SK-N-SH (cell line): ENCODE measurements around the gene BCO1. TPM values are rescaled to one million over a fixed set of nuclear protein-coding genes. Genes with fewer than 3 reads are reported as not detected.

ENCODE experiments used
- CTCF ChIA-PET: fragments of 300-600, 350-600 bp; formaldehyde crosslinking; extraction: SDS; loops from one replicate; lab custom pipeline; 2021; lab: Yijun Ruan, JAX
- POLR2A ChIA-PET: fragments of 350-600 bp; sonication (Branson Sonifier 250); formaldehyde crosslinking; extraction: SDS; loops from one replicate; lab custom pipeline; 2020; ENCODE audit warnings: antibody characterized with exemption, inconsistent platforms; lab: Yijun Ruan, JAX
- DNase-seq: peaks from one replicate; pipeline ENCODE4 v3.0.0; 2012
- H2AFZ ChIP-seq: fragments of 200-600 bp; sonication (generic); 2 replicates; pipeline ENCODE4 v1.8.1; 2016; ENCODE audit warnings: antibody characterized with exemption, mild to moderate bottlenecking, low read depth
- H3F3A ChIP-seq: fragments of 200-600 bp; sonication (generic); replicated peaks from 2 replicates; pipeline ENCODE3; 2016; ENCODE audit warnings: antibody characterized with exemption, mild to moderate bottlenecking; ENCODE audit not compliant: insufficient read depth
- H3K27ac ChIP-seq, 2 experiments: fragments of 200-500 bp in 1 of 2; fragments of 200-600 bp in 1 of 2; sonication (Bioruptor generic) in 1 of 2; sonication (generic), shearing (Covaris generic) in 1 of 2; 2 replicates each; pipeline versions ENCODE4 v1.5.1 to v1.6.1; 2014 to 2016; ENCODE audit warnings: low read depth in 2 of 2, inconsistent platforms in 1 of 2, low read length in 1 of 2, mild to moderate bottlenecking in 1 of 2, mixed read lengths in 1 of 2
- H3K27me3 ChIP-seq: fragments of 200-600 bp; sonication (generic), shearing (Covaris generic); 2 replicates; pipeline ENCODE4 v1.6.1; 2016; ENCODE audit warnings: mixed run types; ENCODE audit not compliant: insufficient read depth
- H3K36me3 ChIP-seq, 2 experiments: fragments of 200-500 bp in 1 of 2; fragments of 200-600 bp in 1 of 2; sonication (Bioruptor generic) in 1 of 2; sonication (generic) in 1 of 2; replicated peaks in 1 of 2; 2 replicates each; pipeline versions ENCODE3 to v1.5.1; 2014 to 2016; ENCODE audit warnings: low read length in 1 of 2, mild to moderate bottlenecking in 1 of 2; ENCODE audit not compliant: insufficient read depth in 2 of 2, control insufficient read depth in 1 of 2
- H3K4me1 ChIP-seq, 2 experiments: fragments of 200-500 bp in 1 of 2; fragments of 200-600 bp in 1 of 2; sonication (Bioruptor generic) in 1 of 2; sonication (generic), shearing (Covaris generic) in 1 of 2; 2 replicates each; pipeline versions ENCODE4 v1.5.1 to v1.6.1; 2014 to 2016; ENCODE audit warnings: low read depth in 1 of 2, low read length in 1 of 2, mixed run types in 1 of 2; ENCODE audit not compliant: insufficient read depth in 2 of 2, control insufficient read depth in 1 of 2
- H3K4me2 ChIP-seq: fragments of 200-600 bp; sonication (generic), shearing (Covaris generic); 2 replicates; pipeline ENCODE4 v1.6.1; 2017; ENCODE audit warnings: mixed run types
- H3K4me3 ChIP-seq, 2 experiments: fragments of 200-500 bp in 1 of 2; fragments of 200-600 bp in 1 of 2; sonication (Bioruptor generic) in 1 of 2; sonication (generic), shearing (Covaris generic) in 1 of 2; 2 replicates each; pipeline versions ENCODE4 v1.5.1 to v1.8.1; 2014 to 2016; ENCODE audit warnings: low read depth in 2 of 2, inconsistent platforms in 1 of 2, low read length in 1 of 2, mild to moderate bottlenecking in 1 of 2, mixed read lengths in 1 of 2, moderate library complexity in 1 of 2
- H3K79me2 ChIP-seq: fragments of 200-600 bp; sonication (generic); 2 replicates; pipeline ENCODE4 v1.8.1; 2017; ENCODE audit warnings: mild to moderate bottlenecking; ENCODE audit not compliant: insufficient read depth
- H3K9ac ChIP-seq: fragments of 200-600 bp; sonication (generic); 2 replicates; pipeline ENCODE4 v1.6.1; 2017; ENCODE audit warnings: mixed run types
- H3K9me2 ChIP-seq: fragments of 200-600 bp; sonication (generic); 2 replicates; pipeline ENCODE4 v1.6.1; 2017; ENCODE audit warnings: mixed run types
- H3K9me3 ChIP-seq: fragments of 200-600 bp; sonication (generic); 2 replicates; pipeline ENCODE4 v1.6.1; 2017; ENCODE audit warnings: mixed run types, mild to moderate bottlenecking, moderate library complexity
- H4K20me1 ChIP-seq: fragments of 200-600 bp; sonication (generic); 2 replicates; pipeline ENCODE4 v1.6.1; 2017; ENCODE audit warnings: mild to moderate bottlenecking, mixed run types; ENCODE audit not compliant: insufficient read depth
- CHD2 ChIP-seq: fragments of 150-350 bp; IDR thresholded peaks from 2 replicates; pipeline ENCODE4 v1.6.1; 2018; ENCODE audit warnings: low read length; ENCODE audit not compliant: partially characterized antibody
- EP300 ChIP-seq, 2 experiments: IDR thresholded peaks; 2 replicates each; pipeline versions ENCODE4 v1.4.0 to v1.6.1; 2012; ENCODE audit warnings: borderline replicate concordance in 1 of 2, low read depth in 1 of 2, low read length in 1 of 2
- FOXJ3 ChIP-seq: sonication (generic); formaldehyde crosslinking; IDR thresholded peaks from 2 replicates; pipeline ENCODE4 v1.5.1; 2020; ENCODE audit warnings: mild to moderate bottlenecking, missing genetic modification reagents
- FOXM1 ChIP-seq: IDR thresholded peaks from 2 replicates; pipeline ENCODE4 v1.4.0; 2012; ENCODE audit warnings: low read depth, mild to moderate bottlenecking
- GABPA ChIP-seq: IDR thresholded peaks from 2 replicates; pipeline ENCODE4 v1.4.0; 2012; ENCODE audit warnings: low read depth, mild to moderate bottlenecking
- GATA2 ChIP-seq: sonication (generic); formaldehyde crosslinking; IDR thresholded peaks from 2 replicates; pipeline ENCODE4 v1.5.0; 2020; ENCODE audit warnings: mild to moderate bottlenecking, missing genetic modification reagents
- JUND ChIP-seq: IDR thresholded peaks from 2 replicates; pipeline ENCODE4 v1.4.0; 2012
- MEF2A ChIP-seq: IDR thresholded peaks from 2 replicates; pipeline ENCODE4 v1.4.0; 2012; ENCODE audit warnings: low read depth, borderline replicate concordance
- MXI1 ChIP-seq: IDR thresholded peaks from 2 replicates; pipeline ENCODE4 v1.6.1; 2012; ENCODE audit warnings: mild to moderate bottlenecking, low read depth, low read length, improper control_type of control experiment
- NFIC ChIP-seq: IDR thresholded peaks from 2 replicates; pipeline ENCODE4 v1.4.0; 2012; ENCODE audit warnings: borderline replicate concordance
- NRF1 ChIP-seq: IDR thresholded peaks from 2 replicates; pipeline ENCODE4 v1.6.1; 2012; ENCODE audit warnings: low read depth, mild to moderate bottlenecking, low read length
- POLR2AphosphoS5 ChIP-seq: IDR thresholded peaks from 2 replicates; pipeline ENCODE4 v1.6.1; 2012; ENCODE audit warnings: low read depth, low read length
- RAD21 ChIP-seq: IDR thresholded peaks from 2 replicates; pipeline ENCODE4 v1.6.1; 2012; ENCODE audit warnings: mild to moderate bottlenecking, low read length
- RCOR1 ChIP-seq: fragments of 150-350 bp; IDR thresholded peaks from 2 replicates; pipeline ENCODE4 v1.6.1; 2017; ENCODE audit warnings: antibody characterized with exemption, low read length
- RXRA ChIP-seq: IDR thresholded peaks from 2 replicates; pipeline ENCODE4 v1.4.0; 2012; ENCODE audit warnings: low read depth, mild to moderate bottlenecking, borderline replicate concordance
- SIN3A ChIP-seq: IDR thresholded peaks from 2 replicates; pipeline ENCODE4 v1.6.1; 2012; ENCODE audit warnings: low read depth, mild to moderate bottlenecking, low read length, moderate library complexity, borderline replicate concordance
- TAF1 ChIP-seq: IDR thresholded peaks from 2 replicates; pipeline ENCODE4 v1.6.1; 2012; ENCODE audit warnings: low read depth, mild to moderate bottlenecking, low read length, moderate library complexity, borderline replicate concordance
- WGBS: methylation state at CpG from one replicate; pipeline ENCODE4 v1.1.6; 2017; ENCODE audit warnings: low lambda C conversion rate; 5-methylcytosine and 5-hydroxymethylcytosine counted together
- polyA plus RNA-seq, 3 experiments: library from polyadenylated mRNA; depleted of rRNA; stranded (reverse); fragments of >200 nt; gene quantifications; 2 replicates each; pipeline ENCODE4 v1.2.3, GENCODE V29; 2012
- TF ChIP-seq, protein P1 (sequence below): IDR thresholded peaks from 2 replicates; pipeline ENCODE4 v1.4.0; 2012; ENCODE audit warnings: low read depth
- TF ChIP-seq, protein P2 (sequence below): IDR thresholded peaks from 2 replicates; pipeline ENCODE4; 2012
- TF ChIP-seq, protein P3 (sequence below): IDR thresholded peaks from 2 replicates; pipeline ENCODE4 v1.4.0; 2012; ENCODE audit warnings: low read depth, borderline replicate concordance
- TF ChIP-seq, protein P4 (sequence below): fragments of 150-350 bp; IDR thresholded peaks from 2 replicates; pipeline ENCODE4 v1.6.1; 2017; ENCODE audit warnings: antibody characterized with exemption, low read length, low read depth, borderline replicate concordance
- TF ChIP-seq, protein P5 (sequence below): fragments of 150-350 bp; IDR thresholded peaks from 2 replicates; pipeline ENCODE4 v1.6.1; 2016; ENCODE audit warnings: mild to moderate bottlenecking, low read depth, low read length

The BCO1 gene
- polyA plus RNA-seq, 1 of the 3 experiments (the other 2 are of a cell fraction), result 0.02 TPM

DNA sequence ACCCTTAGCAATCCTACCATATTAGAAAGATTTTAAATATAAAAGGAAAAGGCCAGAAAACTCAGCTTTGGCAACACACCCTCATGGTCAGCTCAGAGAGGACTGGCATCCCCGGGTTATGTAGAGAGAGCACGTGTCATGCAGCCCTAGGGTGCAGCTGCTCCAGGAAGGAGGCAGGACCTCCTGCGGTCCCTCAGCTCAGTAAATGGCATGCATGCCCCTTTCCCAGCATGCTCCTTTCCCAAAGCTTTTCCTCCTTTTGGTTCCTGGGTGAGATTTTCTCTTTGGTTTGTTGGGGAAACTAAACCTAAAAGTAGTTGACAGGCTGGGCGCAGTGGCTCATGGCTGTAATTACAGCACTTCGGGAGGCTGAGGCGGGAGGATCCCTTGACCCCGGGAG is 80.2 kb downstream of the BCO1 start:
- POLR2A ChIA-PET, result no interaction called here
- H3K4me2 ChIP-seq, result peak overlapping the region; percentile 66
- H4K20me1 ChIP-seq, result no peaks in the 10 kb centered on the region; the same call in 1 of the 2 replicates
- H3K9me2 ChIP-seq, result no peaks in the 10 kb centered on the region
- H3K4me3 ChIP-seq, result no peak overlapping the region
- TF ChIP-seq, protein P1, sequence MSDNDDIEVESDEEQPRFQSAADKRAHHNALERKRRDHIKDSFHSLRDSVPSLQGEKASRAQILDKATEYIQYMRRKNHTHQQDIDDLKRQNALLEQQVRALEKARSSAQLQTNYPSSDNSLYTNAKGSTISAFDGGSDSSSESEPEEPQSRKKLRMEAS, result peak; percentile 36; the same call in 1 of the 2 replicates
- TF ChIP-seq EP300 (IDR thresholded peaks at IDR 0.05; ENCODE audit: borderline replicate concordance in 1 of 2, low read depth in 1 of 2, low read length in 1 of 2), result no peak
- TF ChIP-seq, all 33 proteins: peak for 1
- CTCF ChIA-PET, result interaction anchor here (0.8 to 1.4 kb wide), 3 partner anchors 11 to 112 kb away, joined by 3 to 5 read pairs (median 3); no protein-coding TSS in a partner anchor
- Histone ChIP-seq H3K9ac (no peak overlapping the region), H2AFZ (no peak overlapping the region), H3F3A (peaks cover 21% of the 10 kb centered on the region), H3K4me1 (peaks cover 4 to 22% of the 10 kb centered on the region in 2 experiments; a peak in 3 of 4 replicates), H3K27me3 (no peaks in the 10 kb centered on the region), H3K79me2 (peaks cover 84% of the 10 kb centered on the region), H3K36me3 (no peaks in the 10 kb centered on the region), H3K9me3 (no peaks in the 10 kb centered on the region), H3K27ac (peak overlapping the region in 1 of 2 experiments; percentile 73; a peak in 2 of 4 replicates)
- DNase-seq, result no peak
- WGBS, result 69% methylated on average over 7 of the region's 7 CpGs

DNA sequence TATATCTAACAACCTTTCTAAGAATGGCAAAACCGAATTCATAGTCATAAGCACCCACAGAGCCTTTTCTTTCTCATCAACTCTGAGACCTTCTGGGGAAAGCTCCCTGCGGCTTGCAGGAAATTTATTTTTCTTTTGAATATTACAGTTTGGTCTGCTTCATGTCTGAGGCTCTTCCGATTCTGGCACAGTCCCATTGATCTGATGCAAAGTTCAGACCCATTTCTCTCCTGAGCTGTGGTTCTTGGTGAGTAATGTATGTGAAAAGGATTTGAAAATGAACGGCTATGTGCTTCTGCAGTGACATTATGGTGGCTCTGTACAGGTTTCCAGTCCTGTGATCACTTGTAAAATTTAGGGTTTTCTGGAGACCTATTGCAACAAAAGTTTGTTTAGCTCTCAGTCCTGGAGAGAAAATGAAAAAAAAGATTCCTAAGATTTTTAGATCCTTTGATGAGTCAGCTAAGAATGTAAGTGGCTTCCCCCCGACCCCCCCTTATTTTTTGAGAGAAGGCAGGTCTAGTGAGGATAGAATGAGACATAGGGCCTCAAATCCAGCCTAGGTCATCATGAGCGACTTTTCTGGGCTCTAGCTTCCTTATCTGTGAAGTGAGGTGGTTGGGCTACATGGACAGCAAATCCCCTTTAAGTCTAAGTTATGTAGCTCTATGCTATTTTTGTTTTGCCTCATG is 80.9 kb downstream of the BCO1 start:
- Histone ChIP-seq H3K9me2 (no peaks in the 10 kb centered on the region), H3K27me3 (no peaks in the 10 kb centered on the region), H3F3A (peaks cover 21% of the 10 kb centered on the region), H3K4me3 (peak overlapping the region; percentile 10 to 38; a peak in 2 of 4 replicates), H3K9ac (peak overlapping the region; percentile 50; the same call in 1 of the 2 replicates), H3K9me3 (no peaks in the 10 kb centered on the region), H3K4me2 (peak overlapping the region; percentile 68), H3K79me2 (peaks cover 84% of the 10 kb centered on the region), H3K27ac (peak overlapping the region; percentile 16 to 73; a peak in 3 of 4 replicates), H4K20me1 (no peaks in the 10 kb centered on the region; the same call in 1 of the 2 replicates), H3K4me1 (peaks cover 2 to 22% of the 10 kb centered on the region in 2 experiments; a peak in 3 of 4 replicates), H2AFZ (peak overlapping the region; percentile 48; the same call in 1 of the 2 replicates), H3K36me3 (no peaks in the 10 kb centered on the region)
- no peak for DNase-seq
- ChIA-PET POLR2A (no interaction called here), CTCF (interaction anchor here (0.7 to 1.4 kb wide), 5 partner anchors 10 to 419 kb away, joined by 3 to 5 read pairs (median 3); no protein-coding TSS in a partner anchor)
- 33% methylated on average over 6 of the region's 6 CpGs for WGBS
- TF ChIP-seq EP300 (IDR thresholded peaks at IDR 0.05; ENCODE audit: borderline replicate concordance in 1 of 2, low read depth in 1 of 2, low read length in 1 of 2) (peak in 1 of 2 experiments; percentile 16; a peak in 1 of 4 replicates), POLR2AphosphoS5 (no peak), JUND (peak; percentile 56; the same call in 1 of the 2 replicates), GABPA (no peak), RCOR1 (no peak), FOXM1 (no peak), RAD21 (no peak), MEF2A (no peak), RXRA (peak; percentile 31; the same call in 1 of the 2 replicates), CHD2 (no peak), TAF1 (no peak), NFIC (no peak), FOXJ3 (CRISPR knock-in tag) (no peak), NRF1 (no peak), MXI1 (no peak), GATA2 (CRISPR knock-in tag) (no peak), SIN3A (no peak)
- TF ChIP-seq, protein P2, sequence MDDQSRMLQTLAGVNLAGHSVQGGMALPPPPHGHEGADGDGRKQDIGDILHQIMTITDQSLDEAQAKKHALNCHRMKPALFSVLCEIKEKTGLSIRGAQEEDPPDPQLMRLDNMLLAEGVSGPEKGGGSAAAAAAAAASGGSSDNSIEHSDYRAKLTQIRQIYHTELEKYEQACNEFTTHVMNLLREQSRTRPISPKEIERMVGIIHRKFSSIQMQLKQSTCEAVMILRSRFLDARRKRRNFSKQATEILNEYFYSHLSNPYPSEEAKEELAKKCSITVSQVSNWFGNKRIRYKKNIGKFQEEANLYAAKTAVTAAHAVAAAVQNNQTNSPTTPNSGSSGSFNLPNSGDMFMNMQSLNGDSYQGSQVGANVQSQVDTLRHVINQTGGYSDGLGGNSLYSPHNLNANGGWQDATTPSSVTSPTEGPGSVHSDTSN, result 0 out of 2 replicates have a peak, but pooled peaks have one; percentile 20
- TF ChIP-seq, protein P3, sequence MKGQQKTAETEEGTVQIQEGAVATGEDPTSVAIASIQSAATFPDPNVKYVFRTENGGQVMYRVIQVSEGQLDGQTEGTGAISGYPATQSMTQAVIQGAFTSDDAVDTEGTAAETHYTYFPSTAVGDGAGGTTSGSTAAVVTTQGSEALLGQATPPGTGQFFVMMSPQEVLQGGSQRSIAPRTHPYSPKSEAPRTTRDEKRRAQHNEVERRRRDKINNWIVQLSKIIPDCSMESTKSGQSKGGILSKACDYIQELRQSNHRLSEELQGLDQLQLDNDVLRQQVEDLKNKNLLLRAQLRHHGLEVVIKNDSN, result no peak
- TF ChIP-seq, protein P4, sequence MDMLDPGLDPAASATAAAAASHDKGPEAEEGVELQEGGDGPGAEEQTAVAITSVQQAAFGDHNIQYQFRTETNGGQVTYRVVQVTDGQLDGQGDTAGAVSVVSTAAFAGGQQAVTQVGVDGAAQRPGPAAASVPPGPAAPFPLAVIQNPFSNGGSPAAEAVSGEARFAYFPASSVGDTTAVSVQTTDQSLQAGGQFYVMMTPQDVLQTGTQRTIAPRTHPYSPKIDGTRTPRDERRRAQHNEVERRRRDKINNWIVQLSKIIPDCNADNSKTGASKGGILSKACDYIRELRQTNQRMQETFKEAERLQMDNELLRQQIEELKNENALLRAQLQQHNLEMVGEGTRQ, result no peak
- TF ChIP-seq, protein P1, result no peak
- TF ChIP-seq, protein P5, sequence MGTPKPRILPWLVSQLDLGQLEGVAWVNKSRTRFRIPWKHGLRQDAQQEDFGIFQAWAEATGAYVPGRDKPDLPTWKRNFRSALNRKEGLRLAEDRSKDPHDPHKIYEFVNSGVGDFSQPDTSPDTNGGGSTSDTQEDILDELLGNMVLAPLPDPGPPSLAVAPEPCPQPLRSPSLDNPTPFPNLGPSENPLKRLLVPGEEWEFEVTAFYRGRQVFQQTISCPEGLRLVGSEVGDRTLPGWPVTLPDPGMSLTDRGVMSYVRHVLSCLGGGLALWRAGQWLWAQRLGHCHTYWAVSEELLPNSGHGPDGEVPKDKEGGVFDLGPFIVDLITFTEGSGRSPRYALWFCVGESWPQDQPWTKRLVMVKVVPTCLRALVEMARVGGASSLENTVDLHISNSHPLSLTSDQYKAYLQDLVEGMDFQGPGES, result no peak
